ENCODE data around the gene DIS3L2. TPM values are rescaled to one million over a fixed set of nuclear protein-coding genes. Genes with fewer than 3 reads are reported as not detected.

Gene DIS3L2
- total and polyA plus RNA-seq, 2 of the 8 experiments (the other 6 are each of a cell fraction or from before 2014, with no cell fraction given) = 11.5 to 21.6 TPM

DNA sequence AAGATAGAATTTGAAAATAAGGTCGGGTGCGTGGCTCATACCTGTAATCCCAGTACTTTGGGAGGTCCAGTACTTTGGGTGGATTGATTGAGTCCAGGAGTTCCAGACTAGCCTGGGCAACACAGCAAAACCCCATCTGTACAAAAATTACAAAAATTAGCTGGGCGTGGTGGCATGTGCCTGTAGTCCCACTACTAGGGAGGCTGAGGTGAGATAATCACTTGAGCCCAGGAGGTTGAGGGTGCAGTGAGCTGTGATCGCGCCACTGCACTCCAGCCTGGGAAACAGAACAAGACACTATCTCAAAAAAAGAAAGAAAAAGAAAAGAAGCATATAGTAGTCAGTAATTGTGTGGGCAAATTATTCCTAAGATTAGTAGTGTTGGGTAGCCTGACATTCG, 222.8 kb downstream of the DIS3L2 start (continued):
- TF ChIP-seq, protein P1, sequence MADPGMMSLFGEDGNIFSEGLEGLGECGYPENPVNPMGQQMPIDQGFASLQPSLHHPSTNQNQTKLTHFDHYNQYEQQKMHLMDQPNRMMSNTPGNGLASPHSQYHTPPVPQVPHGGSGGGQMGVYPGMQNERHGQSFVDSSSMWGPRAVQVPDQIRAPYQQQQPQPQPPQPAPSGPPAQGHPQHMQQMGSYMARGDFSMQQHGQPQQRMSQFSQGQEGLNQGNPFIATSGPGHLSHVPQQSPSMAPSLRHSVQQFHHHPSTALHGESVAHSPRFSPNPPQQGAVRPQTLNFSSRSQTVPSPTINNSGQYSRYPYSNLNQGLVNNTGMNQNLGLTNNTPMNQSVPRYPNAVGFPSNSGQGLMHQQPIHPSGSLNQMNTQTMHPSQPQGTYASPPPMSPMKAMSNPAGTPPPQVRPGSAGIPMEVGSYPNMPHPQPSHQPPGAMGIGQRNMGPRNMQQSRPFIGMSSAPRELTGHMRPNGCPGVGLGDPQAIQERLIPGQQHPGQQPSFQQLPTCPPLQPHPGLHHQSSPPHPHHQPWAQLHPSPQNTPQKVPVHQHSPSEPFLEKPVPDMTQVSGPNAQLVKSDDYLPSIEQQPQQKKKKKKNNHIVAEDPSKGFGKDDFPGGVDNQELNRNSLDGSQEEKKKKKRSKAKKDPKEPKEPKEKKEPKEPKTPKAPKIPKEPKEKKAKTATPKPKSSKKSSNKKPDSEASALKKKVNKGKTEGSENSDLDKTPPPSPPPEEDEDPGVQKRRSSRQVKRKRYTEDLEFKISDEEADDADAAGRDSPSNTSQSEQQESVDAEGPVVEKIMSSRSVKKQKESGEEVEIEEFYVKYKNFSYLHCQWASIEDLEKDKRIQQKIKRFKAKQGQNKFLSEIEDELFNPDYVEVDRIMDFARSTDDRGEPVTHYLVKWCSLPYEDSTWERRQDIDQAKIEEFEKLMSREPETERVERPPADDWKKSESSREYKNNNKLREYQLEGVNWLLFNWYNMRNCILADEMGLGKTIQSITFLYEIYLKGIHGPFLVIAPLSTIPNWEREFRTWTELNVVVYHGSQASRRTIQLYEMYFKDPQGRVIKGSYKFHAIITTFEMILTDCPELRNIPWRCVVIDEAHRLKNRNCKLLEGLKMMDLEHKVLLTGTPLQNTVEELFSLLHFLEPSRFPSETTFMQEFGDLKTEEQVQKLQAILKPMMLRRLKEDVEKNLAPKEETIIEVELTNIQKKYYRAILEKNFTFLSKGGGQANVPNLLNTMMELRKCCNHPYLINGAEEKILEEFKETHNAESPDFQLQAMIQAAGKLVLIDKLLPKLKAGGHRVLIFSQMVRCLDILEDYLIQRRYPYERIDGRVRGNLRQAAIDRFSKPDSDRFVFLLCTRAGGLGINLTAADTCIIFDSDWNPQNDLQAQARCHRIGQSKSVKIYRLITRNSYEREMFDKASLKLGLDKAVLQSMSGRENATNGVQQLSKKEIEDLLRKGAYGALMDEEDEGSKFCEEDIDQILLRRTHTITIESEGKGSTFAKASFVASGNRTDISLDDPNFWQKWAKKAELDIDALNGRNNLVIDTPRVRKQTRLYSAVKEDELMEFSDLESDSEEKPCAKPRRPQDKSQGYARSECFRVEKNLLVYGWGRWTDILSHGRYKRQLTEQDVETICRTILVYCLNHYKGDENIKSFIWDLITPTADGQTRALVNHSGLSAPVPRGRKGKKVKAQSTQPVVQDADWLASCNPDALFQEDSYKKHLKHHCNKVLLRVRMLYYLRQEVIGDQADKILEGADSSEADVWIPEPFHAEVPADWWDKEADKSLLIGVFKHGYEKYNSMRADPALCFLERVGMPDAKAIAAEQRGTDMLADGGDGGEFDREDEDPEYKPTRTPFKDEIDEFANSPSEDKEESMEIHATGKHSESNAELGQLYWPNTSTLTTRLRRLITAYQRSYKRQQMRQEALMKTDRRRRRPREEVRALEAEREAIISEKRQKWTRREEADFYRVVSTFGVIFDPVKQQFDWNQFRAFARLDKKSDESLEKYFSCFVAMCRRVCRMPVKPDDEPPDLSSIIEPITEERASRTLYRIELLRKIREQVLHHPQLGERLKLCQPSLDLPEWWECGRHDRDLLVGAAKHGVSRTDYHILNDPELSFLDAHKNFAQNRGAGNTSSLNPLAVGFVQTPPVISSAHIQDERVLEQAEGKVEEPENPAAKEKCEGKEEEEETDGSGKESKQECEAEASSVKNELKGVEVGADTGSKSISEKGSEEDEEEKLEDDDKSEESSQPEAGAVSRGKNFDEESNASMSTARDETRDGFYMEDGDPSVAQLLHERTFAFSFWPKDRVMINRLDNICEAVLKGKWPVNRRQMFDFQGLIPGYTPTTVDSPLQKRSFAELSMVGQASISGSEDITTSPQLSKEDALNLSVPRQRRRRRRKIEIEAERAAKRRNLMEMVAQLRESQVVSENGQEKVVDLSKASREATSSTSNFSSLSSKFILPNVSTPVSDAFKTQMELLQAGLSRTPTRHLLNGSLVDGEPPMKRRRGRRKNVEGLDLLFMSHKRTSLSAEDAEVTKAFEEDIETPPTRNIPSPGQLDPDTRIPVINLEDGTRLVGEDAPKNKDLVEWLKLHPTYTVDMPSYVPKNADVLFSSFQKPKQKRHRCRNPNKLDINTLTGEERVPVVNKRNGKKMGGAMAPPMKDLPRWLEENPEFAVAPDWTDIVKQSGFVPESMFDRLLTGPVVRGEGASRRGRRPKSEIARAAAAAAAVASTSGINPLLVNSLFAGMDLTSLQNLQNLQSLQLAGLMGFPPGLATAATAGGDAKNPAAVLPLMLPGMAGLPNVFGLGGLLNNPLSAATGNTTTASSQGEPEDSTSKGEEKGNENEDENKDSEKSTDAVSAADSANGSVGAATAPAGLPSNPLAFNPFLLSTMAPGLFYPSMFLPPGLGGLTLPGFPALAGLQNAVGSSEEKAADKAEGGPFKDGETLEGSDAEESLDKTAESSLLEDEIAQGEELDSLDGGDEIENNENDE (IDR thresholded peaks at IDR 0.05; ENCODE audit: insufficient replicate concordance, low read length) = no peak
- no peak for TF ChIP-seq BACH1 (IDR thresholded peaks at IDR 0.05; ENCODE audit: low read length)
- no peak for TF ChIP-seq RAD21 (IDR thresholded peaks at IDR 0.05 in 1 of 2, conservative IDR thresholded peaks at IDR 0.05 in 1 of 2; ENCODE audit: low read depth in 2 of 2, low read length in 2 of 2)
- no peak for TF ChIP-seq CHD2 (IDR thresholded peaks at IDR 0.05; ENCODE audit: low read length)
- no peak for TF ChIP-seq EP300 (IDR thresholded peaks at IDR 0.05; ENCODE audit: borderline replicate concordance in 1 of 2, low read depth in 2 of 2, low read length in 2 of 2)
- TF ChIP-seq TAF1 (IDR thresholded peaks at IDR 0.05; ENCODE audit: low read depth, low read length) = no peak

Data from H1 (cell line).